PC-9 (cell line): ENCODE measurements around the gene RPS27. TPM values are rescaled to one million over a fixed set of nuclear protein-coding genes. Genes with fewer than 3 reads are reported as not detected.
"Not testable (repeated sequence)": the region's sequence is repeated elsewhere in the genome, so short reads cannot be mapped to it uniquely, and the experiment has no call there.

Experiments used
- BruUV-seq: library from RNA; stranded (reverse); fragments of 400-500 nt; replicated peaks from 2 replicates; lab custom pipeline; 2021; lab: Mats Ljungman, UMichigan
- CTCF ChIA-PET: fragments of 300-600 bp; sonication (Branson Sonifier 250); formaldehyde crosslinking; loops from one replicate; lab custom pipeline; 2022; ENCODE audit warnings: antibody characterized with exemption; lab: Charles Lee
- POLR2A ChIA-PET: fragments of 300-600 bp; sonication (Branson Sonifier 250); formaldehyde crosslinking; loops from one replicate; lab custom pipeline; 2022; ENCODE audit warnings: antibody characterized with exemption; ENCODE audit not compliant: unreplicated experiment; lab: Charles Lee
- DNase-seq, 2 experiments: peaks; one replicate each; pipeline versions ENCODE4 v3.0.0 to v3.0.0-alpha.2; 2015 to 2022; ENCODE audit warnings: mixed read lengths in 1 of 2
- H2AFZ ChIP-seq: fragments of 200-600 bp; sonication (generic); 2 replicates; pipeline ENCODE4 v1.8.1; 2017; ENCODE audit warnings: antibody characterized with exemption
- H3F3A ChIP-seq: fragments of 200-600 bp; sonication (generic); 2 replicates; pipeline ENCODE4 v1.8.1; 2017; ENCODE audit warnings: antibody characterized with exemption, mild to moderate bottlenecking, low read depth; ENCODE audit not compliant: insufficient read depth
- H3K27ac ChIP-seq: fragments of 200-600 bp; sonication (generic); 2 replicates; pipeline ENCODE4 v1.6.1; 2016; ENCODE audit warnings: mixed run types
- H3K27me3 ChIP-seq: fragments of 200-600 bp; sonication (generic); 2 replicates; pipeline ENCODE4 v1.6.1; 2016; ENCODE audit warnings: low read depth, mixed run types; ENCODE audit not compliant: insufficient read depth
- H3K36me3 ChIP-seq: fragments of 200-600 bp; sonication (generic); 2 replicates; pipeline ENCODE4 v1.6.1; 2016; ENCODE audit warnings: low read depth, mixed run types
- H3K4me1 ChIP-seq: fragments of 200-600 bp; sonication (generic); replicated peaks from 2 replicates; pipeline ENCODE4 v1.6.1; 2016; ENCODE audit warnings: mixed run types; ENCODE audit not compliant: insufficient read depth
- H3K4me2 ChIP-seq: fragments of 200-600 bp; sonication (generic); 2 replicates; pipeline ENCODE4 v1.6.1; 2017; ENCODE audit warnings: mixed run types
- H3K4me3 ChIP-seq: fragments of 200-600 bp; sonication (generic); 2 replicates; pipeline ENCODE4 v1.6.1; 2016; ENCODE audit warnings: mixed run types
- H3K79me2 ChIP-seq: fragments of 200-600 bp; sonication (generic); 2 replicates; pipeline ENCODE4 v1.6.1; 2017; ENCODE audit warnings: low read depth, mixed run types
- H3K9me2 ChIP-seq: fragments of 200-600 bp; sonication (generic); 2 replicates; pipeline ENCODE4 v1.8.1; 2017; ENCODE audit warnings: mild to moderate bottlenecking; ENCODE audit not compliant: insufficient read depth
- H3K9me3 ChIP-seq: fragments of 200-600 bp; sonication (generic); 2 replicates; pipeline ENCODE4 v1.8.1; 2016; ENCODE audit warnings: low read depth; ENCODE audit not compliant: insufficient read depth
- H4K20me1 ChIP-seq: fragments of 200-600 bp; sonication (generic); 2 replicates; pipeline ENCODE4 v1.8.1; 2017; ENCODE audit not compliant: insufficient read depth
- EZH2 ChIP-seq: fragments of 200-600 bp; sonication (generic); IDR thresholded peaks from 2 replicates; pipeline ENCODE4 v1.8.0; 2017; ENCODE audit warnings: antibody characterized with exemption, low read depth
- intact Hi-C: fragments of 100-400 bp; cut with micrococcal nuclease; formaldehyde crosslinking; loops from one replicate; pipeline ENCODE4 v1.10.0; 2022; ENCODE audit not compliant: unreplicated experiment
- microRNA-seq: library from miRNA; unstranded; fragments of <30 nt; microRNA quantifications from one replicate; pipeline ENCODE4 v1.2.0, GENCODE V29; 2021; ENCODE audit warnings: borderline number of aligned reads, borderline replicate concordance
- total RNA-seq: library from RNA; stranded (reverse); gene quantifications from 2 replicates; pipeline ENCODE4 v1.2.3, GENCODE V29; 2021
- TF ChIP-seq, protein P1 (sequence below): fragments of 200-600 bp; sonication (generic); conservative IDR thresholded peaks from 2 replicates; pipeline ENCODE4 v1.6.1; 2017; ENCODE audit warnings: mixed run types, antibody characterized with exemption, mild to moderate bottlenecking, moderate library complexity

Gene RPS27
- total RNA-seq, 1 experiment from 2014 or later = 1,409 TPM

DNA sequence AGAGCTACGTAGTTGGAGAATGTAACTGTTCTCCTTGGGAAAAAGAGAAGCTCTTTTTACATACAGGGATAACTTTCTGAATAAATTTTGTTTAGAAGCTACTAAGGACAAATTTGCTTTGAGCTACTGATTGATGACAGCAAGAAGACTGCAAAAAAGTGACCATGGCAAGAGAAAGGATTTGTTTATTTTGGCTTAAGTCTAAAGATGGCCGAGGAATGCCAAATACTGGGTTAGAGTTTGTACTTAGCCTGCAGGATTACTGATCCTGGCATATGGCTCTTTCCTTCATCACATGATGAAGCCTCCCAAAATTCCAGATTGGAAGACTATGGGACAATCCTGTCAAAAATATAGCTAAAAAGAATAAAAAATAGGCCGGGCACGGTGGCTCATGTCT lies 28.7 kb downstream of the RPS27 start:
- H3K9me3 ChIP-seq = no peaks in the 10 kb centered on the region
- POLR2A ChIA-PET = no interaction called here
- TF ChIP-seq EZH2 = no peak
- TF ChIP-seq, protein P1, sequence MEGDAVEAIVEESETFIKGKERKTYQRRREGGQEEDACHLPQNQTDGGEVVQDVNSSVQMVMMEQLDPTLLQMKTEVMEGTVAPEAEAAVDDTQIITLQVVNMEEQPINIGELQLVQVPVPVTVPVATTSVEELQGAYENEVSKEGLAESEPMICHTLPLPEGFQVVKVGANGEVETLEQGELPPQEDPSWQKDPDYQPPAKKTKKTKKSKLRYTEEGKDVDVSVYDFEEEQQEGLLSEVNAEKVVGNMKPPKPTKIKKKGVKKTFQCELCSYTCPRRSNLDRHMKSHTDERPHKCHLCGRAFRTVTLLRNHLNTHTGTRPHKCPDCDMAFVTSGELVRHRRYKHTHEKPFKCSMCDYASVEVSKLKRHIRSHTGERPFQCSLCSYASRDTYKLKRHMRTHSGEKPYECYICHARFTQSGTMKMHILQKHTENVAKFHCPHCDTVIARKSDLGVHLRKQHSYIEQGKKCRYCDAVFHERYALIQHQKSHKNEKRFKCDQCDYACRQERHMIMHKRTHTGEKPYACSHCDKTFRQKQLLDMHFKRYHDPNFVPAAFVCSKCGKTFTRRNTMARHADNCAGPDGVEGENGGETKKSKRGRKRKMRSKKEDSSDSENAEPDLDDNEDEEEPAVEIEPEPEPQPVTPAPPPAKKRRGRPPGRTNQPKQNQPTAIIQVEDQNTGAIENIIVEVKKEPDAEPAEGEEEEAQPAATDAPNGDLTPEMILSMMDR = no peak
- no peak for DNase-seq
- no peaks in the 10 kb centered on the region for H3K36me3 ChIP-seq
- no peaks in the 10 kb centered on the region for H3F3A ChIP-seq
- no TSS peak for BruUV-seq
- no peaks in the 10 kb centered on the region for H3K4me1 ChIP-seq
- intact Hi-C loops = no loop called here
- H3K79me2 ChIP-seq = no peaks in the 10 kb centered on the region
- no peaks in the 10 kb centered on the region for H3K9me2 ChIP-seq
- no peak overlapping the region for H3K4me3 ChIP-seq
- H3K27me3 ChIP-seq = no peaks in the 10 kb centered on the region
- H3K27ac ChIP-seq = no peak overlapping the region
- CTCF ChIA-PET = interaction anchor here (0.5 kb wide), 1 partner anchor 222 kb away, joined by 5 read pairs; no protein-coding TSS in a partner anchor
- H2AFZ ChIP-seq = no peak overlapping the region
- no peaks in the 10 kb centered on the region for H4K20me1 ChIP-seq
- no peak overlapping the region for H3K4me2 ChIP-seq

DNA sequence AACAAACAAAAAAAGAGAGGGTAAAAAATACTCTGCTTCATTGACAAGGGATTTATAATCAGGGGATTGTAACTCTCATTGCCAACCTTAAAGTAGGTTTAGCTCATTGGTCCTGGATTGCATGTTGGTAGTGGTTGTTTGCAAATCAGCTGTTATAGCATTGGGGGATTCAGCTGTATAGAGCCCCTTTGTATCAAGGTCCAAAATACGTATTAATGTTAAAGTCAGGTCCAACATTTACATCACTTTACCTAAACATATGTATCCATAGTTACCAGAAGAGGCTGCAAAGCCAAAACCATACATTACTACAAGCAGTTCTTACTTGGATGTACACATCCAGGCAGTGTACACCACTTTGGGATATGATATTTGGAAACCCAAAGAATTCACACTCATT lies 29.4 kb downstream of the RPS27 start:
- H3K9me2 ChIP-seq = no peaks in the 10 kb centered on the region
- H3K27me3 ChIP-seq = no peaks in the 10 kb centered on the region
- H3K9me3 ChIP-seq = no peaks in the 10 kb centered on the region
- H2AFZ ChIP-seq = no peak overlapping the region
- no peaks in the 10 kb centered on the region for H4K20me1 ChIP-seq
- H3F3A ChIP-seq = no peaks in the 10 kb centered on the region
- BruUV-seq = no TSS peak
- no peak overlapping the region for H3K27ac ChIP-seq
- H3K79me2 ChIP-seq = no peaks in the 10 kb centered on the region
- no peak for DNase-seq
- no peak overlapping the region for H3K4me2 ChIP-seq
- ChIA-PET POLR2A (no interaction called here), CTCF (interaction anchor here (0.5 kb wide), 1 partner anchor 221 kb away, joined by 5 read pairs; no protein-coding TSS in a partner anchor)
- no peak overlapping the region for H3K4me3 ChIP-seq
- intact Hi-C loops = no loop called here
- no peaks in the 10 kb centered on the region for H3K4me1 ChIP-seq
- no peak for TF ChIP-seq EZH2
- TF ChIP-seq, protein P1 = no peak
- H3K36me3 ChIP-seq = no peaks in the 10 kb centered on the region

DNA sequence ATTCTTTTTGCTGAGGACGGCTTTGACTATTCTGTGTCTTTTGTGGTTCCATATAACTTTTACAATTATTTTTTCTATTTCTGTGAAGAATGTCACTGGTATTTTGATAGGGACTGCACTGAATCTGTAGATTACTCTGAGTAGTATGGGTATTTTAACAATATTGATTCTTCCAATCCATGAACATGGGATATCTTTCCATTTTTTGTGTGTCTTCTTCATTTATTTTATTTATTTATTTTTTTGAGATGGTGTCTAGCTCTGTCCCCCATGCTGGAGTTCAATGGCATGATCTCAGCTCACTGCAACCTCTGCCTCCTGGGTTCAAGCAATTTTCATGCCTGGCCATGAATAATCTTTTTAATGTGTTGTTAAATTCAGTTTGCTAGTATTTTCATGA lies 43.1 kb downstream of the RPS27 start:
- H3K27me3 ChIP-seq, CTCF ChIA-PET, H3K79me2 ChIP-seq, DNase-seq, H3F3A ChIP-seq, H3K27ac ChIP-seq, H3K9me2 ChIP-seq, H3K4me3 ChIP-seq, POLR2A ChIA-PET, H3K9me3 ChIP-seq, H3K4me1 ChIP-seq, intact Hi-C loops, H4K20me1 ChIP-seq, H2AFZ ChIP-seq, BruUV-seq, H3K4me2 ChIP-seq, H3K36me3 ChIP-seq: not testable (repeated sequence)

Small RNA genes within 50 kb of the gene (microRNA-seq; reads per million reads assigned to microRNA genes)
- not detected for gene MIR6737

Other genes starting within 250 kb of the RPS27 start
- 14.4 and 17.1 TPM in 2 replicates for gene SLC27A3, start 215.4 kb upstream of the RPS27 start, total RNA-seq
- gene GATAD2B, start 67.8 kb upstream of the RPS27 start, total RNA-seq = 51.4 and 56.1 TPM in 2 replicates
- 41.3 and 52.7 TPM in 2 replicates for gene DENND4B, start 44.0 kb upstream of the RPS27 start, total RNA-seq
- 44.5 and 63.6 TPM in 2 replicates for gene CRTC2, start 32.1 kb upstream of the RPS27 start, total RNA-seq
- gene SLC39A1, start 27.2 kb upstream of the RPS27 start, total RNA-seq = 141 and 164 TPM in 2 replicates
- 23.4 and 25.9 TPM in 2 replicates for gene CREB3L4, start 22.9 kb upstream of the RPS27 start, total RNA-seq
- gene JTB, start 13.1 kb upstream of the RPS27 start, total RNA-seq = 106 and 108 TPM in 2 replicates
- gene RAB13, start 4.4 kb upstream of the RPS27 start, total RNA-seq = 69.9 and 73.6 TPM in 2 replicates
- gene NUP210L, start 164.3 kb downstream of the RPS27 start, total RNA-seq = not detected in 2 replicates
- gene TPM3, start 201.3 kb downstream of the RPS27 start, total RNA-seq = 375 and 491 TPM in 2 replicates
- gene CFAP141, start 215.6 kb downstream of the RPS27 start, total RNA-seq = not detected in 2 replicates
- 101 and 157 TPM in 2 replicates for gene UBAP2L, start 230.2 kb downstream of the RPS27 start, total RNA-seq